WTC11 (cell line): ENCODE results near the gene ROPN1L. TPM values are rescaled to one million over a fixed set of nuclear protein-coding genes. Genes with fewer than 3 reads are reported as not detected.

Experiments
- ATAC-seq: fragments of 200-7000 bp; cut with Tn5 transposase; 2 replicates; pipeline ENCODE4 v1.10.0; 2021; ENCODE audit warnings: mild to moderate bottlenecking, moderate library complexity
- CTCF ChIA-PET: fragments of 300-600 bp; sonication (Branson Sonifier 250); formaldehyde crosslinking; loops from one replicate; lab custom pipeline; 2021; ENCODE audit warnings: antibody characterized with exemption; lab: Charles Lee
- POLR2A ChIA-PET: fragments of 350-600 bp; sonication (Branson Sonifier 250); formaldehyde crosslinking; loops from one replicate; lab custom pipeline; 2021; ENCODE audit warnings: antibody characterized with exemption; lab: Charles Lee
- DNase-seq: peaks from one replicate; pipeline ENCODE4 v3.0.0; 2021; ENCODE audit warnings: low spot score
- H3K27ac Mint-ChIP-seq: 2 replicates; pipeline ENCODE4 v1.8.0; 2021; ENCODE audit warnings: mixed read lengths
- H3K27me3 Mint-ChIP-seq: 2 replicates; pipeline ENCODE4 v1.8.0; 2021; ENCODE audit warnings: low read depth, mild to moderate bottlenecking, moderate library complexity, mixed read lengths
- H3K36me3 Mint-ChIP-seq: 2 replicates; pipeline ENCODE4 v1.8.0; 2021; ENCODE audit warnings: mixed read lengths
- H3K4me1 Mint-ChIP-seq: 2 replicates; pipeline ENCODE4 v1.8.0; 2022; ENCODE audit warnings: mixed read lengths
- H3K4me3 Mint-ChIP-seq: 2 replicates; pipeline ENCODE4 v1.8.0; 2021; ENCODE audit warnings: mild to moderate bottlenecking, moderate library complexity, mixed read lengths
- H3K9me3 Mint-ChIP-seq: 2 replicates; pipeline ENCODE4 v1.8.0; 2021; ENCODE audit warnings: mixed read lengths
- ATF1 ChIP-seq: sonication (generic); formaldehyde crosslinking; IDR thresholded peaks from 2 replicates; pipeline ENCODE4 v1.8.1; 2023; ENCODE audit warnings: mild to moderate bottlenecking, moderate library complexity, missing genetic modification reagents
- CREM ChIP-seq: sonication (generic); formaldehyde crosslinking; IDR thresholded peaks from 2 replicates; pipeline ENCODE4 v1.8.1; 2022; ENCODE audit warnings: mild to moderate bottlenecking, missing genetic modification reagents, moderate library complexity
- EMX1 ChIP-seq: fragments of 250-450 bp; sonication (Bioruptor Pico); IDR thresholded peaks from 2 replicates; pipeline ENCODE4 v1.8.0; 2021; ENCODE audit warnings: mild to moderate bottlenecking
- FOXJ3 ChIP-seq: sonication (generic); formaldehyde crosslinking; IDR thresholded peaks from 2 replicates; pipeline ENCODE4 v1.9.0; 2021; ENCODE audit warnings: missing genetic modification reagents, mild to moderate bottlenecking, borderline replicate concordance
- FOXK1 ChIP-seq: sonication (generic); formaldehyde crosslinking; IDR thresholded peaks from 2 replicates; pipeline ENCODE4 v1.8.0; 2022; ENCODE audit warnings: mild to moderate bottlenecking, moderate library complexity, missing genetic modification reagents
- KAT7 ChIP-seq: sonication (generic); formaldehyde crosslinking; IDR thresholded peaks from 2 replicates; pipeline ENCODE4 v1.8.1; 2023; ENCODE audit warnings: missing genetic modification reagents, mild to moderate bottlenecking, borderline replicate concordance
- MYBL2 ChIP-seq: sonication (generic); formaldehyde crosslinking; IDR thresholded peaks from 2 replicates; pipeline ENCODE4 v1.8.1; 2023; ENCODE audit warnings: mild to moderate bottlenecking, moderate library complexity, missing genetic modification reagents
- NFATC4 ChIP-seq: fragments of 250-450 bp; sonication (Bioruptor Pico); IDR thresholded peaks from 2 replicates; pipeline ENCODE4 v1.9.0; 2021; ENCODE audit warnings: mild to moderate bottlenecking
- NR1H2 ChIP-seq: sonication (generic); formaldehyde crosslinking; IDR thresholded peaks from 2 replicates; pipeline ENCODE4 v1.9.0; 2021; ENCODE audit warnings: mild to moderate bottlenecking, moderate library complexity, missing genetic modification reagents
- RORB ChIP-seq: fragments of 250-450 bp; sonication (Bioruptor Pico); IDR thresholded peaks from 2 replicates; pipeline ENCODE4 v1.9.0; 2021; ENCODE audit warnings: mild to moderate bottlenecking
- SMAD4 ChIP-seq: sonication (generic); formaldehyde crosslinking; IDR thresholded peaks from 2 replicates; pipeline ENCODE4 v1.8.0; 2022; ENCODE audit warnings: mild to moderate bottlenecking, missing genetic modification reagents
- ZNF423 ChIP-seq: fragments of 250-450 bp; sonication (Bioruptor Pico); IDR thresholded peaks from 2 replicates; pipeline ENCODE4 v2.1.2; 2022; ENCODE audit warnings: mild to moderate bottlenecking, moderate library complexity
- total RNA-seq: library from RNA; stranded (reverse); gene quantifications from 3 replicates; pipeline ENCODE4 v1.2.3, GENCODE V29; 2021
- TF ChIP-seq, protein P1 (sequence below): sonication (generic); formaldehyde crosslinking; IDR thresholded peaks from 2 replicates; pipeline ENCODE4 v1.8.0; 2022; ENCODE audit warnings: mild to moderate bottlenecking, missing genetic modification reagents
- TF ChIP-seq, protein P2 (sequence below): sonication (generic); formaldehyde crosslinking; IDR thresholded peaks from 2 replicates; pipeline ENCODE4 v1.8.1; 2022; ENCODE audit warnings: low read depth, missing genetic modification reagents, borderline replicate concordance
- TF ChIP-seq, protein P3 (sequence below): sonication (generic); formaldehyde crosslinking; IDR thresholded peaks from 2 replicates; pipeline ENCODE4 v1.8.0; 2023; ENCODE audit warnings: missing genetic modification reagents
- TF ChIP-seq, protein P4 (sequence below): sonication (generic); formaldehyde crosslinking; IDR thresholded peaks from 2 replicates; pipeline ENCODE4 v1.8.1; 2023; ENCODE audit warnings: mild to moderate bottlenecking, missing genetic modification reagents, moderate library complexity
- TF ChIP-seq, protein P5 (sequence below): sonication (generic); formaldehyde crosslinking; conservative IDR thresholded peaks from 2 replicates; pipeline ENCODE4 v1.8.1; 2022; ENCODE audit warnings: mild to moderate bottlenecking, missing genetic modification reagents
- TF ChIP-seq, protein P6 (sequence below): fragments of 250-450 bp; sonication (Bioruptor Pico); IDR thresholded peaks from 2 replicates; pipeline ENCODE4 v2.1.2; 2022; ENCODE audit warnings: mild to moderate bottlenecking, moderate library complexity
- TF ChIP-seq, protein P7 (sequence below): sonication (generic); formaldehyde crosslinking; IDR thresholded peaks from 2 replicates; pipeline ENCODE4 v1.8.0; 2022; ENCODE audit warnings: mild to moderate bottlenecking, missing genetic modification reagents

ROPN1L gene
- total RNA-seq, 1 experiment from 2014 or later, result not detected

DNA sequence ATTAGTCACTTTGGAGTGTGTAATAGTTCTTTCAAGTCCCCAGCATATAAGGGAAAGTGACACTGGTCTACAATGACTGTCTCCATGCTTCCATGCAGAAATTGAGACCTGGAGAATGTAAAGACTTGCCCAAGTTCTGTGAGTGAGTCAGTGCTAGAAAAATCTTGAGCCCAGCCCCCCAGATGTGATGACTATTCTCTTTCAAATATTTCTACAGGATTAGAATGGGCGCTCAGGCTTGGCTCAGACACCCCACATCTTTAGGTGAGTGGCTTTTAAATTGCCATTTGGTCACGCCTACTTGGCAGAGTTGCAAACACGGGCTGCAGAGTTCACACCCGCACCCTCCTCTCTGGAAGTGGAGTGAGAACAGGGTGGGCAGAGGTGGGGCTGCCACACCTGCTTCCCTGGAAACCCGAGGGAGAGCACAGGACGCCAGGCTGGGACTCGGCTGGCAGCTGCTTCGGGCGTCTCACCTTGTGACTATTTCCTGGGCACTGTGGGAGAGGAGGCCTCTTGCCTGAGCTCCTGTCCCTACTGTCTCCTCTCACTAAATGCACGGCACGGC, 37.6 kb downstream of the ROPN1L start:
- no peak for DNase-seq
- ChIA-PET POLR2A (no interaction called here), CTCF (interaction anchor here (0.6 to 1.5 kb wide), 3 partner anchors 14 to 27 kb away, joined by 3 read pairs; no protein-coding TSS in a partner anchor)
- H3K27me3 Mint-ChIP-seq, result peaks cover 24% of the 10 kb centered on the region
- H3K9me3 Mint-ChIP-seq, result peaks cover 20% of the 10 kb centered on the region
- H3K27ac Mint-ChIP-seq, result no peak overlapping the region
- TF ChIP-seq, protein P1, sequence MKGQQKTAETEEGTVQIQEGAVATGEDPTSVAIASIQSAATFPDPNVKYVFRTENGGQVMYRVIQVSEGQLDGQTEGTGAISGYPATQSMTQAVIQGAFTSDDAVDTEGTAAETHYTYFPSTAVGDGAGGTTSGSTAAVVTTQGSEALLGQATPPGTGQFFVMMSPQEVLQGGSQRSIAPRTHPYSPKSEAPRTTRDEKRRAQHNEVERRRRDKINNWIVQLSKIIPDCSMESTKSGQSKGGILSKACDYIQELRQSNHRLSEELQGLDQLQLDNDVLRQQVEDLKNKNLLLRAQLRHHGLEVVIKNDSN (CRISPR knock-in tag), result no peak
- TF ChIP-seq EMX1 (no peak), ZNF423 (CRISPR knock-in tag) (no peak), CREM (CRISPR knock-in tag) (no peak), ATF1 (CRISPR knock-in tag) (no peak), FOXJ3 (CRISPR knock-in tag) (no peak), SMAD4 (CRISPR knock-in tag) (no peak), NR1H2 (no peak), KAT7 (CRISPR knock-in tag) (no peak), RORB (CRISPR knock-in tag) (no peak)
- TF ChIP-seq, protein P2, sequence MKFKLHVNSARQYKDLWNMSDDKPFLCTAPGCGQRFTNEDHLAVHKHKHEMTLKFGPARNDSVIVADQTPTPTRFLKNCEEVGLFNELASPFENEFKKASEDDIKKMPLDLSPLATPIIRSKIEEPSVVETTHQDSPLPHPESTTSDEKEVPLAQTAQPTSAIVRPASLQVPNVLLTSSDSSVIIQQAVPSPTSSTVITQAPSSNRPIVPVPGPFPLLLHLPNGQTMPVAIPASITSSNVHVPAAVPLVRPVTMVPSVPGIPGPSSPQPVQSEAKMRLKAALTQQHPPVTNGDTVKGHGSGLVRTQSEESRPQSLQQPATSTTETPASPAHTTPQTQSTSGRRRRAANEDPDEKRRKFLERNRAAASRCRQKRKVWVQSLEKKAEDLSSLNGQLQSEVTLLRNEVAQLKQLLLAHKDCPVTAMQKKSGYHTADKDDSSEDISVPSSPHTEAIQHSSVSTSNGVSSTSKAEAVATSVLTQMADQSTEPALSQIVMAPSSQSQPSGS (CRISPR knock-in tag), result no peak
- TF ChIP-seq, protein P3, sequence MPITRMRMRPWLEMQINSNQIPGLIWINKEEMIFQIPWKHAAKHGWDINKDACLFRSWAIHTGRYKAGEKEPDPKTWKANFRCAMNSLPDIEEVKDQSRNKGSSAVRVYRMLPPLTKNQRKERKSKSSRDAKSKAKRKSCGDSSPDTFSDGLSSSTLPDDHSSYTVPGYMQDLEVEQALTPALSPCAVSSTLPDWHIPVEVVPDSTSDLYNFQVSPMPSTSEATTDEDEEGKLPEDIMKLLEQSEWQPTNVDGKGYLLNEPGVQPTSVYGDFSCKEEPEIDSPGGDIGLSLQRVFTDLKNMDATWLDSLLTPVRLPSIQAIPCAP (CRISPR knock-in tag), result no peak
- TF ChIP-seq, protein P4, sequence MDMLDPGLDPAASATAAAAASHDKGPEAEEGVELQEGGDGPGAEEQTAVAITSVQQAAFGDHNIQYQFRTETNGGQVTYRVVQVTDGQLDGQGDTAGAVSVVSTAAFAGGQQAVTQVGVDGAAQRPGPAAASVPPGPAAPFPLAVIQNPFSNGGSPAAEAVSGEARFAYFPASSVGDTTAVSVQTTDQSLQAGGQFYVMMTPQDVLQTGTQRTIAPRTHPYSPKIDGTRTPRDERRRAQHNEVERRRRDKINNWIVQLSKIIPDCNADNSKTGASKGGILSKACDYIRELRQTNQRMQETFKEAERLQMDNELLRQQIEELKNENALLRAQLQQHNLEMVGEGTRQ (CRISPR knock-in tag), result no peak
- TF ChIP-seq, protein P5, sequence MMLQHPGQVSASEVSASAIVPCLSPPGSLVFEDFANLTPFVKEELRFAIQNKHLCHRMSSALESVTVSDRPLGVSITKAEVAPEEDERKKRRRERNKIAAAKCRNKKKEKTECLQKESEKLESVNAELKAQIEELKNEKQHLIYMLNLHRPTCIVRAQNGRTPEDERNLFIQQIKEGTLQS (CRISPR knock-in tag), result no peak
- H3K4me1 Mint-ChIP-seq, result peaks cover 19% of the 10 kb centered on the region
- peaks cover 2% of the 10 kb centered on the region; the same call in 1 of the 2 replicates for H3K36me3 Mint-ChIP-seq
- ATAC-seq, result no peak; the same call in 1 of the 2 replicates
- H3K4me3 Mint-ChIP-seq, result no peak overlapping the region

DNA sequence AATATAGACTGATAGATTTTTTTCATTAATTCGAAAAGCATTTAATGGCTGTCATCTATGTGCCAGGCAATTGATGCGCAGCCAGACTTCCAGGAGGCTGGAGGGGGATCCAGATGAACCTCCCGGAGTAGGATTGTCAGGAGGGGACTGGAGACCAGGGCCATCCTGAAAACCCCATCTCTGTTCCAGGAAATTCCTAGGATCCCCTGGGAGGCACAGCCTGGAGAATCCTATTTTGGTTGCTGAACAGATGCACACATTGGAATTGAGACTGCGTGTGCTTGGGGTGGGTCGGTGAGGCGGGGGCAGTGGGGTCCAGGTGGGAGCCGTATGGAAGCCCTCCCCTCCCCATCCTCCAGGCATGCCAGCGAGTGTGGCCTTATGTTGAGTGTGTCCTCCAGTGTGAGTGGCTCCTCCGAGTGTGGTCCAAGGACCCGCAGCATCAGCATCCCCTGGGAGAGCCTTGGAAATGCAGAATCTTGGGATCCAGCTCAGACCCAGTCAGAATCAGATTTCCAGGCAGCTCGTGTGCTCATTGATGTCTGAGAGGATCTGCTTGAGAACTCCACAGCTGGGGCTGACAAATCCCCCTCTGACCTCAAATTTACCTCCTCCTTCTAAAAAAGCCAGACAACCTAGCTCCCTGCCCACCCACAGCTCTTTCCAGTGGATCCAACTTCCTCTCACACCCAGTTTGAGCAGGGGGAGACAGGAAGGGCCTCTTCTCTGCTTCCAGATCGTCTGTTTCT, 38.7 kb downstream of the ROPN1L start:
- POLR2A ChIA-PET, result no interaction called here
- H3K27ac Mint-ChIP-seq, result no peak overlapping the region
- ATAC-seq (no peak), DNase-seq (no peak)
- TF ChIP-seq, protein P6, sequence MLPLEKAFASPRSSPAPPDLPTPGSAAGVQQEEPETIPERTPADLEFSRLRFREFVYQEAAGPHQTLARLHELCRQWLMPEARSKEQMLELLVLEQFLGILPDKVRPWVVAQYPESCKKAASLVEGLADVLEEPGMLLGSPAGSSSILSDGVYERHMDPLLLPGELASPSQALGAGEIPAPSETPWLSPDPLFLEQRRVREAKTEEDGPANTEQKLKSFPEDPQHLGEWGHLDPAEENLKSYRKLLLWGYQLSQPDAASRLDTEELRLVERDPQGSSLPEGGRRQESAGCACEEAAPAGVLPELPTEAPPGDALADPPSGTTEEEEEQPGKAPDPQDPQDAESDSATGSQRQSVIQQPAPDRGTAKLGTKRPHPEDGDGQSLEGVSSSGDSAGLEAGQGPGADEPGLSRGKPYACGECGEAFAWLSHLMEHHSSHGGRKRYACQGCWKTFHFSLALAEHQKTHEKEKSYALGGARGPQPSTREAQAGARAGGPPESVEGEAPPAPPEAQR (CRISPR knock-in tag), result no peak
- no peak for TF ChIP-seq FOXK1 (CRISPR knock-in tag)
- TF ChIP-seq, protein P7, sequence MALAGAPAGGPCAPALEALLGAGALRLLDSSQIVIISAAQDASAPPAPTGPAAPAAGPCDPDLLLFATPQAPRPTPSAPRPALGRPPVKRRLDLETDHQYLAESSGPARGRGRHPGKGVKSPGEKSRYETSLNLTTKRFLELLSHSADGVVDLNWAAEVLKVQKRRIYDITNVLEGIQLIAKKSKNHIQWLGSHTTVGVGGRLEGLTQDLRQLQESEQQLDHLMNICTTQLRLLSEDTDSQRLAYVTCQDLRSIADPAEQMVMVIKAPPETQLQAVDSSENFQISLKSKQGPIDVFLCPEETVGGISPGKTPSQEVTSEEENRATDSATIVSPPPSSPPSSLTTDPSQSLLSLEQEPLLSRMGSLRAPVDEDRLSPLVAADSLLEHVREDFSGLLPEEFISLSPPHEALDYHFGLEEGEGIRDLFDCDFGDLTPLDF (CRISPR knock-in tag), result no peak
- no peak for TF ChIP-seq NFATC4
- TF ChIP-seq MYBL2 (CRISPR knock-in tag), result no peak
- peaks cover 15% of the 10 kb centered on the region for H3K9me3 Mint-ChIP-seq
- no peaks in the 10 kb centered on the region for H3K36me3 Mint-ChIP-seq
- H3K4me3 Mint-ChIP-seq, result no peak overlapping the region
- CTCF ChIA-PET, result interaction anchor here (1.9 kb wide), 1 partner anchor 18 kb away, joined by 10 read pairs; no protein-coding TSS in a partner anchor
- peaks cover 28% of the 10 kb centered on the region for H3K4me1 Mint-ChIP-seq
- H3K27me3 Mint-ChIP-seq, result peaks cover 24% of the 10 kb centered on the region
